Naive thymus-derived CD4-positive, alpha-beta T cell (primary cell): ENCODE measurements around the gene MZB1. TPM values are rescaled to one million over a fixed set of nuclear protein-coding genes. Genes with fewer than 3 reads are reported as not detected.

ENCODE experiments used
- ATAC-seq: fragments of 150-1000 bp; cut with Tn5 transposase; 2 replicates; pipeline ENCODE4 v1.10.0; 2021; ENCODE audit warnings: mild to moderate bottlenecking, moderate library complexity
- CTCF ChIA-PET: fragments of 350-600 bp; sonication (Branson Sonifier 250); formaldehyde crosslinking; loops from one replicate; lab custom pipeline; 2021; ENCODE audit warnings: antibody characterized with exemption; lab: Charles Lee
- POLR2A ChIA-PET: fragments of 350-600 bp; sonication (Branson Sonifier 250); formaldehyde crosslinking; loops from one replicate; lab custom pipeline; 2021; ENCODE audit warnings: antibody characterized with exemption, inconsistent platforms; lab: Charles Lee
- DNase-seq, 9 donors: peaks; one replicate each; pipeline versions ENCODE4 v3.0.0 to v3.0.0-alpha.2; 2020 to 2022; ENCODE audit warnings: mixed read lengths in 1 of 9
- H3K27ac ChIP-seq: one replicate; pipeline ENCODE4 v1.7.0; 2013; ENCODE audit warnings: mild to moderate bottlenecking, low read depth, low read length, moderate library complexity
- H3K27me3 ChIP-seq, 2 donors: one replicate each; pipeline ENCODE4 v1.7.0; 2013; ENCODE audit warnings: low read length in 2 of 2, mild to moderate bottlenecking in 2 of 2, moderate library complexity in 2 of 2; ENCODE audit not compliant: control insufficient read depth in 2 of 2, insufficient read depth in 2 of 2
- H3K36me3 ChIP-seq, 3 experiments: 1 replicate in 2 of 3; 2 replicates in 1 of 3; pipeline ENCODE4 v1.7.0; 2013; ENCODE audit warnings: low read length in 3 of 3, mild to moderate bottlenecking in 3 of 3, moderate library complexity in 1 of 3; ENCODE audit not compliant: insufficient read depth in 3 of 3, control insufficient read depth in 2 of 3
- H3K4me1 ChIP-seq, 2 donors: one replicate each; pipeline ENCODE4 v1.7.0; 2013; ENCODE audit warnings: low read length in 2 of 2, mild to moderate bottlenecking in 2 of 2, moderate library complexity in 1 of 2; ENCODE audit not compliant: control insufficient read depth in 2 of 2, insufficient read depth in 2 of 2
- H3K4me3 ChIP-seq: 2 replicates; pipeline ENCODE4 v1.7.0; 2013; ENCODE audit warnings: mild to moderate bottlenecking, low read length
- H3K9me3 ChIP-seq, 3 experiments: 1 replicate in 2 of 3; 2 replicates in 1 of 3; pipeline ENCODE4 v1.7.0; 2013; ENCODE audit warnings: low read length in 3 of 3; ENCODE audit not compliant: control insufficient read depth in 2 of 3
- H3K27ac Mint-ChIP-seq, 9 donors: one replicate each; pipeline ENCODE4 v1.8.0; 2020 to 2022; ENCODE audit warnings: mixed read lengths in 9 of 9, mild to moderate bottlenecking in 8 of 9, moderate library complexity in 5 of 9, inconsistent platforms in 2 of 9
- H3K27me3 Mint-ChIP-seq, 5 donors: one replicate each; pipeline ENCODE4 v1.8.0; 2021 to 2022; ENCODE audit warnings: mixed read lengths in 5 of 5, mild to moderate bottlenecking in 1 of 5
- H3K36me3 Mint-ChIP-seq, 5 donors: one replicate each; pipeline ENCODE4 v1.8.0; 2020 to 2022; ENCODE audit warnings: mixed read lengths in 5 of 5, mild to moderate bottlenecking in 3 of 5, inconsistent platforms in 1 of 5
- H3K4me1 Mint-ChIP-seq, 7 donors: one replicate each; pipeline ENCODE4 v1.8.0; 2020 to 2022; ENCODE audit warnings: mixed read lengths in 7 of 7, mild to moderate bottlenecking in 3 of 7, inconsistent platforms in 1 of 7
- H3K4me3 Mint-ChIP-seq, 10 donors: one replicate each; pipeline ENCODE4 v1.8.0; 2020 to 2022; ENCODE audit warnings: mild to moderate bottlenecking in 10 of 10, mixed read lengths in 10 of 10, moderate library complexity in 6 of 10, inconsistent platforms in 2 of 10
- H3K9me3 Mint-ChIP-seq, 11 donors: one replicate each; pipeline ENCODE4 v1.8.0; 2020 to 2022; ENCODE audit warnings: mixed read lengths in 11 of 11, mild to moderate bottlenecking in 4 of 11, inconsistent platforms in 1 of 11, moderate library complexity in 1 of 11
- intact Hi-C, 2 donors: fragments of 100-400 bp; cut with micrococcal nuclease; formaldehyde crosslinking; loops; one replicate each; pipeline ENCODE4 v1.15.1; 2023
- polyA plus RNA-seq, 2 donors: library from polyadenylated mRNA; unstranded; fragments of 300-500 nt; fragmentation: Illumina TruSeq; gene quantifications; one replicate each; pipeline ENCODE4 v1.2.3, GENCODE V29; 2021
- total RNA-seq, 6 experiments: library from RNA in 5 of 6; stranded (reverse) in 5 of 6; gene quantifications; 1 replicate in 5 of 6; 2 replicates in 1 of 6; pipeline ENCODE4 v1.2.3 and lab custom pipeline; 2021 to 2026

MZB1 gene
- total and polyA plus RNA-seq, 7 experiments from 2014 or later, result 0.25 to 70.6 (median 0.94) TPM

- ChIA-PET CTCF (no interaction called here), POLR2A (interaction anchor here (1.2 kb wide), 1 partner anchor 50 kb away, joined by 5 read pairs; the partner anchor contains the start of gene MATR3)
- intact Hi-C loops, result loop anchor here (2.0 to 10.0 kb wide), 9 partner anchors 71 to 1165 kb away; partner anchors contain the start of genes ANKHD1 (in 2 of the 2), BRD8 (in 1 of the 2), CDC25C (in 1 of the 2) and CYSTM1 (in 1 of the 2)
- Mint-ChIP-seq H3K27ac (peak overlapping the region in 6 of 9 donors; percentile 96 to 100 (median 98)), H3K9me3 (peaks cover 0 to 11% (median 0%) of the 10 kb centered on the region in 11 donors), H3K27me3 (peaks cover 0 to 5% (median 0%) of the 10 kb centered on the region in 5 donors), H3K4me1 (peaks cover 34 to 74% (median 64%) of the 10 kb centered on the region in 7 donors), H3K4me3 (peak overlapping the region; percentile 95 to 100 (median 98)), H3K36me3 (peaks cover 0 to 21% (median 17%) of the 10 kb centered on the region in 5 donors)
- ATAC-seq (no peak), DNase-seq (no peak)
- Histone ChIP-seq H3K36me3 (peaks cover 0 to 5% (median 0%) of the 10 kb centered on the region in 3 experiments), H3K4me1 (peaks cover 28 to 30% of the 10 kb centered on the region in 2 donors), H3K27me3 (no peaks in the 10 kb centered on the region), H3K4me3 (peak overlapping the region; percentile 96), H3K27ac (peak overlapping the region; percentile 98), H3K9me3 (no peaks in the 10 kb centered on the region)
Measured at GRCh38 chr5:139343476-139343875, 46.2 kb downstream of the MZB1 start.

DNA sequence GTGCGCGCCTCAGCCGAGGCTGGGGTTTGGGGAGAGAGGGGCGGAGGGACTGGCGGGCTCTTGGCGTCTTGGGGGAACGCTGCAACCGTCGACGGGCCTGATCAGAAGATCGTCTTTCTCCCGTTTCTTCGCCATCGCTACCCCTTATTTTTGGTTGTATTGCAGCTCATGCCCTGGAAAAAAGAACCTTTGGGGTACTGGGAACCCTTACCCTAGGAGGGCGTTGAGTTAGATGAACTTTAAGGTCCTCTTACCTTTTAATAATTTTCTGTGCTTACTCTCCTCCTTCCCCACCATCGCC lies 47.3 kb downstream of the MZB1 start:
- CTCF ChIA-PET, result interaction anchor here (0.7 to 1.3 kb wide), 4 partner anchors 24 to 61 kb away, joined by 3 to 5 read pairs (median 4); partner anchors contain the start of genes MATR3 and SPATA24
- Mint-ChIP-seq H3K27me3 (peaks cover 0 to 5% (median 0%) of the 10 kb centered on the region in 5 donors), H3K4me3 (peak overlapping the region; percentile 95 to 100 (median 98)), H3K27ac (peak overlapping the region; percentile 96 to 100 (median 99)), H3K9me3 (peaks cover 0 to 11% (median 0%) of the 10 kb centered on the region in 11 donors), H3K36me3 (peaks cover 0 to 21% (median 17%) of the 10 kb centered on the region in 5 donors), H3K4me1 (peaks cover 34 to 68% (median 59%) of the 10 kb centered on the region in 7 donors)
- POLR2A ChIA-PET, result interaction anchor here (0.7 to 3.6 kb wide), 25 partner anchors 9 to 1004 kb away, joined by 3 to 61 read pairs (median 7); partner anchors contain the start of genes DNAJC18, ETF1, FAM53C and HSPA9
- Histone ChIP-seq H3K27me3 (no peaks in the 10 kb centered on the region), H3K36me3 (peaks cover 0 to 5% (median 0%) of the 10 kb centered on the region in 3 experiments), H3K4me3 (peak overlapping the region; percentile 96), H3K4me1 (peaks cover 28 to 30% of the 10 kb centered on the region in 2 donors), H3K9me3 (no peaks in the 10 kb centered on the region), H3K27ac (peak overlapping the region; percentile 98)
- ATAC-seq, result no peak
- DNase-seq, result peak in 2 of 9 donors; percentile 81 to 86
- intact Hi-C loops, result loop anchor here (1.0 to 10.0 kb wide), 12 partner anchors 70 to 1164 kb away; partner anchors contain the start of genes ANKHD1 (in 2 of the 2), BRD8 (in 1 of the 2), CDC25C (in 1 of the 2) and CYSTM1 (in 1 of the 2)

DNA sequence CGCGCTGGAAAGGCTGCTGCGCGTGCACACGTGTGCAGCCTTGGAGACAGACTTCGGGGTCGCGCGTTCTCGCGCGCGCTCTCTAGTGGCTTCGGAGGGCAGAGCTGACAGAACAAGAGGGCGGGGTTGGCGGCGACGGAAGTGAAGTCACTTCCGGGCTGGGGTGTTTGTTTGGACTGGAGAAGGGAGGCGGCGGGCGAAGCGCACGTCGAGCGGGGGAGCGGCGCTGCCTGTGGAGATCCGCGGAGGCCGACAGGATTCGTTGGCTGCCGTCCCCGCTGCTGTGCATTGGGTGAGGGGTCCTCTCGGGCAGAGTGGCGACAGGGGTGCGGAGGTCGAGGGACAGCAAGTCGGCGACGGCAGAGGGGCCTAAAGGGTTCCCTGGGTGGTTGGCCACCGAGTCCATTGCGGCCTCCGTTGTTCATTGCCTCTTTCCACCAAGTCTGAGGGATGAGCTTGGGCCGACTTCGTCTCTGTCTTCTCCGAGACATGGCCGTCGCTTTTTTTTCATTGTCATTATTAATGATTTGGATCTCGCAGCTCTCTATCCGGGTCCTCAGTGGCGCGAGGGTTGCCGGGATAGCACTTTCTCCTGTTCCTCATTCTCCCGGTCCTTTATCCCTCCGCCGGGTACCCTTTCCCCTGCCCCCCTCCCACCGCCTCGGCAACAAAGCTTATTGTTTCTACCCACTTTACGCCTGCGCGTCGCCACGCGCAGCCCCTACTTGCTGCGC lies 47.9 kb downstream of the MZB1 start, which contains the start of gene PAIP2:
Gene PAIP2, plus strand, starts transcription at position 166 of the 734 bp plus-strand sequence. CDS start 21,931 bp downstream, outside the sequence.
- H3K4me1 ChIP-seq, result peaks cover 28 to 30% of the 10 kb centered on the region in 2 donors
- CTCF ChIA-PET, result interaction anchor here (0.6 to 1.3 kb wide), 7 partner anchors 16 to 221 kb away, joined by 3 to 5 read pairs (median 3); partner anchors contain the start of genes MATR3 and SPATA24
- Mint-ChIP-seq H3K36me3 (peaks cover 0 to 21% (median 15%) of the 10 kb centered on the region in 5 donors), H3K27ac (peak within 1 kb of the TSS; percentile 96 to 100 (median 99)), H3K4me3 (peak within 1 kb of the TSS; percentile 95 to 100 (median 98)), H3K9me3 (peaks cover 0 to 11% (median 0%) of the 10 kb centered on the region in 11 donors), H3K27me3 (peaks cover 0 to 5% (median 0%) of the 10 kb centered on the region in 5 donors), H3K4me1 (peaks cover 34 to 65% (median 55%) of the 10 kb centered on the region in 7 donors)
- H3K27ac ChIP-seq, result peak within 1 kb of the TSS; percentile 98
- POLR2A ChIA-PET, result interaction anchor here (0.7 to 3.6 kb wide), 29 partner anchors 9 to 1004 kb away, joined by 3 to 61 read pairs (median 6); partner anchors contain the start of genes DNAJC18, ETF1, FAM53C and HSPA9
- DNase-seq (peak; percentile 94 to 98 (median 97)), ATAC-seq (peak; percentile 95)
- intact Hi-C loops, result loop anchor here (1.0 to 10.0 kb wide), 24 partner anchors 15 to 1309 kb away; partner anchors contain the start of genes ANKHD1 (in 2 of the 2), ETF1 (in 2 of the 2), HSPA9 (in 2 of the 2) and MATR3 (in 2 of the 2)
- H3K4me3 ChIP-seq, result peak within 1 kb of the TSS; percentile 96
- no peaks in the 10 kb centered on the region for H3K27me3 ChIP-seq
- no peaks in the 10 kb centered on the region for H3K9me3 ChIP-seq
- H3K36me3 ChIP-seq, result peaks cover 0 to 5% (median 0%) of the 10 kb centered on the region in 3 experiments

GRCh38 chr5:139341187-139341688 lies 48.5 kb downstream of the MZB1 start:
- ChIA-PET CTCF (interaction anchor here (0.6 to 1.3 kb wide), 3 partner anchors 62 to 222 kb away, joined by 3 to 5 read pairs (median 3); partner anchors contain the start of gene SPATA24), POLR2A (interaction anchor here (1.0 to 3.6 kb wide), 23 partner anchors 9 to 1003 kb away, joined by 3 to 61 read pairs (median 7); partner anchors contain the start of genes DNAJC18, FAM53C, HSPA9 and MATR3)
- H3K27me3 Mint-ChIP-seq, result peaks cover 0 to 5% (median 0%) of the 10 kb centered on the region in 5 donors
- peak overlapping the region; percentile 96 for H3K4me3 ChIP-seq
- H3K9me3 Mint-ChIP-seq, result peaks cover 0 to 11% (median 0%) of the 10 kb centered on the region in 11 donors
- ATAC-seq, result peak; percentile 31
- intact Hi-C loops, result loop anchor here (1.0 to 10.0 kb wide), 21 partner anchors 14 to 1308 kb away; partner anchors contain the start of genes ANKHD1 (in 2 of the 2), ETF1 (in 2 of the 2), MATR3 (in 2 of the 2) and SPATA24 (in 2 of the 2)
- H3K36me3 Mint-ChIP-seq, result peaks cover 0 to 21% (median 14%) of the 10 kb centered on the region in 5 donors
- H3K4me1 Mint-ChIP-seq, result peaks cover 34 to 63% (median 53%) of the 10 kb centered on the region in 7 donors
- H3K27me3 ChIP-seq, result no peaks in the 10 kb centered on the region
- H3K27ac ChIP-seq, result peak overlapping the region; percentile 98
- DNase-seq, result no peak
- peak overlapping the region; percentile 96 to 100 (median 99) for H3K27ac Mint-ChIP-seq
- H3K4me1 ChIP-seq, result peaks cover 28 to 30% of the 10 kb centered on the region in 2 donors
- no peaks in the 10 kb centered on the region for H3K9me3 ChIP-seq
- H3K36me3 ChIP-seq, result peaks cover 0 to 5% (median 0%) of the 10 kb centered on the region in 3 experiments
- H3K4me3 Mint-ChIP-seq, result peak overlapping the region; percentile 95 to 100 (median 98)

DNA sequence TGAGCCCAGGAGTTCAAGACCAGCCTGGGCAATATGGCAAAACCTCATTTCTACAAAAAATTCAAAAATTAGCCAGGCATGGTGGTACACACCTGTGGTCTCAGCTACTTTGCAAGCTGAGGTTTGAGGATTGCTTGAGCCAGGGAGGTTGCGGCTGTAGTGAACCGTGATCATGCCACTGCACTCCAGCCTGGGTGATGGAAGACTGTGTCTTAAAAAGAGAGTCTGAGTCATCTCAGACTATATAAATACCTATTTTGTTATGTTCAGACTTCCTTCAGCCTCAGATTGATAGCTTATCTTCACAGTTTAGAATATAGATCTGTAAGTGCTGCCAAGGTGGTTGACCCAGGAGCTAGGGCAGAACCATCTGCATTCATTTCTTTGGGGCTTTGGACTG lies 49.7 kb downstream of the MZB1 start:
- H3K27ac ChIP-seq, result no peak overlapping the region
- ATAC-seq, result no peak
- Mint-ChIP-seq H3K4me3 (peak overlapping the region in 1 of 10 donors; percentile 29), H3K9me3 (peaks cover 0 to 11% (median 0%) of the 10 kb centered on the region in 11 donors), H3K4me1 (peaks cover 30 to 61% (median 49%) of the 10 kb centered on the region in 7 donors), H3K36me3 (peaks cover 0 to 16% (median 9%) of the 10 kb centered on the region in 5 donors), H3K27ac (no peak overlapping the region), H3K27me3 (peaks cover 0 to 5% (median 0%) of the 10 kb centered on the region in 5 donors)
- H3K4me3 ChIP-seq, result no peak overlapping the region
- DNase-seq, result no peak
- H3K4me1 ChIP-seq, result peaks cover 26% of the 10 kb centered on the region in 2 donors
- POLR2A ChIA-PET, result interaction anchor here (0.9 to 3.6 kb wide), 5 partner anchors 9 to 67 kb away, joined by 4 to 61 read pairs (median 13); partner anchors contain the start of gene MATR3
- H3K27me3 ChIP-seq, result no peaks in the 10 kb centered on the region
- peaks cover 0 to 5% (median 0%) of the 10 kb centered on the region in 3 experiments for H3K36me3 ChIP-seq
- H3K9me3 ChIP-seq, result no peaks in the 10 kb centered on the region
- CTCF ChIA-PET, result interaction anchor here (0.5 to 0.6 kb wide), 2 partner anchors 64 to 98 kb away, joined by 3 to 4 read pairs; no protein-coding TSS in a partner anchor
- intact Hi-C loops, result loop anchor here (2.0 to 10.0 kb wide), 11 partner anchors 13 to 1307 kb away; partner anchors contain the start of genes ANKHD1 (in 2 of the 2), CDC25C (in 1 of the 2), CYSTM1 (in 1 of the 2) and FAM13B (in 1 of the 2)
